ENCODE data around the gene OR52N2.

OR52N2 gene

DNA sequence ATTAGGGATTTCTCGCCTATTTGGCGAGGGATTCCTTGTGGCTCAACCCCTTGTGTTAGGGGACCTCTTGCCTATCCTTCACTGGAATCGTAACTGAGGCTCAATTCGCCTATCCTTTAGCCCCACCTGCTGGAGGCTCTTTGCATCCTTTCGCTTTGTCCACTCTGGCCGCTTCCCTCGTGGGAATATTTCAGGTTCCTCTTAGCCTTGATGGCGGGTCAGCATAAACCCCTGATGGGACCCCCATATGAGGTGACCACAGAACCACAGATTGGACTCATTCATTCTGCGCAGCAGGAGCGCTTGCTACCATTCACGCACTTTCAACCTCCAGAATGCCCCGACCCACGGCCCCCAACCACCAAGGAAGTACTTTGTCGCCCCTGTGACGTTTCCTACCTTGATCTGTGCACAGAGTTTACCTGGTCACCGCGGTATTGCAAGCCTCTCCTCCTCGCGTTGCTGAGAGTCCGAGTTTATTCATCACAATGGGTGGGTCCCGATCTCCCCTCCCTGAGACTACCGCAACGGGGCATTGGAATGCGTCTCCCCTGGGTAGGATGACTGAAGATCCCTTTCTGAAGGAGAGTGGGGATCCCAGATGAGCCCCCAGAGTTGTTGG, at the start of gene OR52N2:
Gene OR52N2 (plus strand): TSS at position 425 of the 622 bp plus-strand sequence. CDS start 11,412 bp downstream, outside the sequence.
- peak; percentile 81 for DNase-seq (ENCODE audit: low read depth)
- TF ChIP-seq, protein P1, sequence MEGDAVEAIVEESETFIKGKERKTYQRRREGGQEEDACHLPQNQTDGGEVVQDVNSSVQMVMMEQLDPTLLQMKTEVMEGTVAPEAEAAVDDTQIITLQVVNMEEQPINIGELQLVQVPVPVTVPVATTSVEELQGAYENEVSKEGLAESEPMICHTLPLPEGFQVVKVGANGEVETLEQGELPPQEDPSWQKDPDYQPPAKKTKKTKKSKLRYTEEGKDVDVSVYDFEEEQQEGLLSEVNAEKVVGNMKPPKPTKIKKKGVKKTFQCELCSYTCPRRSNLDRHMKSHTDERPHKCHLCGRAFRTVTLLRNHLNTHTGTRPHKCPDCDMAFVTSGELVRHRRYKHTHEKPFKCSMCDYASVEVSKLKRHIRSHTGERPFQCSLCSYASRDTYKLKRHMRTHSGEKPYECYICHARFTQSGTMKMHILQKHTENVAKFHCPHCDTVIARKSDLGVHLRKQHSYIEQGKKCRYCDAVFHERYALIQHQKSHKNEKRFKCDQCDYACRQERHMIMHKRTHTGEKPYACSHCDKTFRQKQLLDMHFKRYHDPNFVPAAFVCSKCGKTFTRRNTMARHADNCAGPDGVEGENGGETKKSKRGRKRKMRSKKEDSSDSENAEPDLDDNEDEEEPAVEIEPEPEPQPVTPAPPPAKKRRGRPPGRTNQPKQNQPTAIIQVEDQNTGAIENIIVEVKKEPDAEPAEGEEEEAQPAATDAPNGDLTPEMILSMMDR (IDR thresholded peaks at IDR 0.05; ENCODE audit: low read length, missing control alignments), result peak; percentile 89
- H3K4me3 ChIP-seq (replicated peaks; ENCODE audit: low read depth, low read length), result peak within 1 kb of the TSS; percentile 60

DNA sequence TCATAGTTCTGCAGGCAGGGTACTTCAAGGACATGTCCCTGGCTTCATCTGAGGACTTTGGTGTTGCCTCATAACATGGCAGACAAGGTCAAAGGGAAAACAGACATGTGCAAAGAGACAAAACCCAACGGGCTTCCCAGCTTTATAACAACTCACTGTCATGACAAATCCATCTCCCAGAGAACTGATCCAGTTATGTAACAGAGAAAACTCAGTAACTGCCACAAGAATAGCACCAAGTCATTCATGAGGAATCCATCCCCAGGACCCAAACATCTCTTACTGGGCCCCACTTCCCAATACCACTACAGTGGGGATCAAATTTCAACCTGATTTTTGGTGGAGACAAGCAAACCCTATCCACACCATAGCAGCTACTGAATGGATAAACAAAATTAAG, 41.7 kb upstream of the OR52N2 start:
- TF ChIP-seq, protein P1 (IDR thresholded peaks at IDR 0.05; ENCODE audit: low read length, missing control alignments), result no peak
- DNase-seq (ENCODE audit: low read depth), result no peak
- no peak overlapping the region for H3K4me3 ChIP-seq (replicated peaks; ENCODE audit: low read depth, low read length)

DNA sequence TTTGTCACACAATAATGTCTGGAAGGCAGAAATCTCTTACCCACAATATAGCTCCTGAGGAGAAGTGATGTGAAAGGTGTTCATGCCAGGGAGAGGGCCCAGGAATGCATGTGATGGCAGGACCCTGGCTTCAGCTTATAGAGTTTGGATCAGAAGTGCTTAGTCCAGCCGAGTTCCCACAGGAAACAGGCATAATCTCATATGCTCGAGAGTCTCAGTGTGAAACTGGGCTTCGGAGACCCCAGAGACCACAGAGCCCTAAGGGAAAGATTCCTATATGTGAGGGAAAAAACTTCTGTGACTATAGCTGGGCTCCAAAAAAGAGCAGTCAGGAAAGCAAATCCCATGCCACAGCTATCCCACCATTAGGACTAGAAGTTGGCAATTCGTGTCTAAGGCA, 25.5 kb upstream of the OR52N2 start, which contains the start of gene OR52N5:
Gene OR52N5 (minus strand): TSS at position 101 of the 400 bp plus-strand sequence. CDS start 4,721 bp downstream, outside the sequence.
- no peak for DNase-seq (ENCODE audit: low read depth)
- no peak within 1 kb of the TSS for H3K4me3 ChIP-seq (replicated peaks; ENCODE audit: low read depth, low read length)
- TF ChIP-seq, protein P1 (IDR thresholded peaks at IDR 0.05; ENCODE audit: low read length, missing control alignments), result no peak

DNA sequence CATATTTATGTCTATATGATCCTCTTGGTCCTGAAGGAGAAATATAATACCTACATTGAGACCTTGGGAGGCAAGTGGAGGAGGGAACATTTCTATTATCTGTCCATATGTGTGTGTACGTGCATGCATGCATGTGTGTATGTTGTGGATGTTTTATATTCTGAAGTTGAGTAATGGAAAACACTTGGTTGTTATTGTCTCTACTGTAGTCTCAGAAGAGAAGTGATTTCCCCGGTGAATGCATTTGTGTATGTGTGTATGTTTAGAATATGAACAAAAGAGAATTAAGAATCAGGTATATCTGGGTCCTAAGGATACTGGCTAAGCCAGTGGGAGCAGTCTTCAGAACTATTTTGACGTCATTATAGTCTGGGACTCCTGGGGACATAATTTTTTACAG, 17.6 kb upstream of the OR52N2 start, which contains the start of gene OR52N1:
Gene OR52N1 (minus strand): TSS at position 101 of the 400 bp plus-strand sequence. CDS start 2,449 bp downstream, outside the sequence.
- TF ChIP-seq, protein P1 (IDR thresholded peaks at IDR 0.05; ENCODE audit: low read length, missing control alignments), result no peak
- H3K4me3 ChIP-seq (replicated peaks; ENCODE audit: low read depth, low read length), result no peak within 1 kb of the TSS
- DNase-seq (ENCODE audit: low read depth), result no peak

DNA sequence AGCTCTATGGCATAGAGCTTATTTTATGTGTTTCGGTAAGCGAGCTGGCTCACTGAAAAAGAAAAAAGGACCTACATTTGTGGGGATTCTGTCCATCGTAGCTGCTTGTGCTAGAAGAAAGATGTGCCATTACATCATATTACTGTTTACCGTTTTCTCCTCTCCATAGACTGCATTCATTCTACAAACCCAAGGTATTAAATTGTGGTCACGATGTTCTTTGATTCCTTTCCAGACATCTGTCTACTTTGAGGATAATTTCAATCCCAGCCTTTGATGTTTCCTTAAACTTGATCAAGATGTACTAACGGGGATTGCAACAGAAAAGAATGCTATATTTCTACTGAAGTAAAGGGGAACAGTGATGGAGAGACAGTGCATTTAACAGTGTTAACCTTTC, 12.2 kb upstream of the OR52N2 start:
- TF ChIP-seq, protein P1 (IDR thresholded peaks at IDR 0.05; ENCODE audit: low read length, missing control alignments), result no peak
- H3K4me3 ChIP-seq (replicated peaks; ENCODE audit: low read depth, low read length), result no peak overlapping the region
- no peak for DNase-seq (ENCODE audit: low read depth)

DNA sequence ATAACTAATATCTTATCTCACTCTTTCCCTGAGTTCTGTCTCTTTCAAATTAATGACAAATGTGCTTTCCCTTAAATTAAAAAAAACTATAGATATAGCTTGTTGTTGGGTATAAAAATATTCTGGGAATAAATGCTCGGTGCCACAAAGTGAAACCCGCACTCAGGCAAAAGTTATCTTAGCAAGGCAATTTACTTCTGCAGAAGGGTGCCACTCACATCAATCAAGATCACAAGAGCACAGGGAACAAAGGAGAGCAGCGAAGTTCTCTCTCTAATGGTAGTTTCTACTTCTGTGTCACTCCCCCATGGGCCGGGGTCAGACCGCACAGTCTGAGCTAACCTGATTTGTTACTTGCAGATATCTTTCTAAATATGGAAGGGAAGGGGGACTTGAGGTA, 4.7 kb upstream of the OR52N2 start:
- DNase-seq (ENCODE audit: low read depth), result no peak
- TF ChIP-seq, protein P1 (IDR thresholded peaks at IDR 0.05; ENCODE audit: low read length, missing control alignments), result no peak
- H3K4me3 ChIP-seq (replicated peaks; ENCODE audit: low read depth, low read length), result no peak overlapping the region

DNA sequence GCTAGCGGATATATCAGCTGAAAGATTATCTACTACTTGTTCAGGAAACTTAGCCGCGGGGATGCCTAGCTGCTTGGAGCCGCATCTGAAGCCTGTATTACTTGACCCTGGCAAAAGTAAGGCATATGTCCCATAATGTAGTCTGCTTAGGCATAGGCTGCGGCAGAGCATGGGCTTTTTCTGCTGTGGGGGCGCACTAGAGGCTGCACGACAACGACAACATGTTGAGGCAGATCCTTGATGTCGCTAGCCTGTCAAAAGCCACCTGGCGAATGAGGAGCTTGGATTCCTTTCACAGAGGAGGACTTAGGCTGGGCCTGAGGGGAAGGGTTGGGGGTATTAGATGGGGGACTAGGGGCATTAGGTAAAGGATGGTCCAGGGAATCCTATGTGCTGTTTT, 1.1 kb upstream of the OR52N2 start:
- H3K4me3 ChIP-seq (replicated peaks; ENCODE audit: low read depth, low read length), result no peak overlapping the region
- TF ChIP-seq, protein P1 (IDR thresholded peaks at IDR 0.05; ENCODE audit: low read length, missing control alignments), result no peak
- no peak for DNase-seq (ENCODE audit: low read depth)
